GM19463 (cell line): Measurements from ENCODE around the gene CLHC1.
"Not testable (repeated sequence)": the region's sequence is repeated elsewhere in the genome, so short reads cannot be mapped to it uniquely, and the experiment has no call there.

Experiments
- ATAC-seq: cut with Tn5 transposase; IDR thresholded peaks from one replicate; pipeline ENCODE4 v1.9.1; 2021; ENCODE audit warnings: mild to moderate bottlenecking, moderate library complexity; ENCODE audit not compliant: unreplicated experiment

CLHC1 gene

DNA sequence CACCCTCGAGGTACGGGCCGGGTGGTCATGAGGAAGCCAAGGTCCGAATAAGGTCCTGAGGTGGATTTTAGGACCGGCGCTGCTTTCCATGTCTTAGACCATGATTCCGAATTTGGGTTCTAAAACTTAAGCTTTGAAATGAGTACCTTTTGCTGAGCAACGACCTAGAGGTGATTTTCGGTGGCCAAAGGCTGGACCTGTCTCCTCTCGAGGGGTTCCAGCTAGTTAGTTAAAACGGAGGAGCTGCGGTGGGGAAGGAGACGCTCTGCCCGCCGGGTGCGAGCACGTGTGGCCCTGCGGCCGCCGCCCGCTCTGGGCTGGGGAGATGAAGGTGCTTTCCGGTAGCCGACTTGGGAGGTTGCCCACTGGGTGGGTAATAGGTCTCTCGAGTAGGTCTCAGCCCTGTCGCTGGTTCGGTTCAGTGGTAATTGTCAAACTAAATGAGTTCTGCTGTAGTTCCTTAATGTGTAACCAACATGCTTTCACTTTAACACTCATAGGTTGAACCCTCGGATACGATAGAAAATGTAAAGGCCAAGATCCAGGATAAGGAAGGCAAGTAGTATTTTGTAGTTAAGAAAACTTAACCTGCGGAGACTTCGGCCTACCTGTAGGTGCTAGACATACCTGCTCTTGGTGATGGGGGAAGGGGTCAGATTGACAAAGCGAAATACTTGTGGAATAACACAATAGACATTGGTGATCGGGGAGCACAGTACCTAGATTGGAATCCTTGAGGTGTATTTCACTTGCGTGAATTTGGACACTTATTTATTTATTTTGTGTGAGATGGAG lies 967 bp upstream of the CLHC1 start:
- peak; percentile 33 for ATAC-seq

DNA sequence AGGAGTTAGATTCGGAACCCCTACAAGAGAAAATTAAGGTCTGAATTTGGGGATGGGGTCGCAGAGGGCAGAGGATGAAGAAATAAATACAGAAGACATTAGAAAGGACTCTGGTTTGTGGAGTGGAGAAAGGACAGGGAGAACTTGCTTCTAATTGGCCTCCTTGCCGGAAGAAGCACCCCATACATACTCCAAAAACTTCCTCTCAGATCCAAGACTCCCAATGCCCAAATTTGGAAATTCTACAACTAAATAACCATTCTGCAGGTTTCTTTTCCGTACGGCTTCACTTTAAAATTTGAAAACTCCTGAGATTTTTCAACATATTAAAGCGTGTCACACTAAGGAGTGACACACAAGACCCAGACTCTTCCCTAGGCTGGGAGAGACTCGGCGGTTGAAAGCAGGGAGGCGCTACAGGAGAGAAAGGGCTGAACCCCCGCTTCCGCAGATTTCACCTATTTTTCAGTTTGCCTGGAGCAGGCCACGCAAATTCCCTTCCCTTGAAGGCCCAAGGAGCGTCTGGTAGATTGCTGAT lies 478 bp downstream of the CLHC1 start:
- ATAC-seq = no peak

DNA sequence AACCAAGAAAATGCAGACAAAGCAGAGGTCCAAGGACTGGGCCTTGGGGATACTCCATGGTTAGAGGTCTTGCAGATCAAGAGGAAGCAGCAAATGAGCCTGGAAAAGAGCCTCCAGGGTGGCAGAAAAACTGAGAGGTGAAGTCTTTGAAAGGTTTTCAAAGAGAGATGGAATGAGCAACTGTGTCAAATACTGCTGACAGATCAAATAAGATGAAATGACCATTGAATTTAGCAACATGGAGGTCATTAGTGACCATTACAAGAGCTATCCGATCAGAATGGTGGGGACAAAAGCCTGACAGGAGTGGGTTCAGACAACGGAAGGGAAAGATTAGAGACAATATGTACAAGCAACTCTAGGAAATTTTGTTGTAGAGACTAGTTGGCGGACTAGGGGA lies 1.5 kb downstream of the CLHC1 start:
- no peak for ATAC-seq

DNA sequence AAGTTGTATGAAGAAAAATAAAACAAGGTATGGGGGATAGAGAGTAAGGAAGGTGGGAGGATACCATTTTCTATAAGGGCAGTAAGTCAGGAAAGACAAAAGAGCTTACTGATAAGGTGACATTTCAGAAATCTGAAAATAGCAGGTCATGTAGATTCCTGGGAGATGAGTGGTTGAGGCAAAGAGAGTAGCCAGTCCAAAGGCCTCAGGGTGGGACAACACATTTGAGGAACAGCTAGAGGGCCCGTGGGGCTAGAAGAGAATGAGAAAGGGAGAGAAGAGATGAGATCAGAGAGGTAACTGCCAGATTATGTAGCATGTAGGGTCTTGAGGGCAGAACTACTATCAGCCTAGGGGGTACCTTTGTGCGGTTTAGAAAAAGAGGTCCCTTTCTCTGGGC lies 2.9 kb downstream of the CLHC1 start:
- ATAC-seq = no peak

DNA sequence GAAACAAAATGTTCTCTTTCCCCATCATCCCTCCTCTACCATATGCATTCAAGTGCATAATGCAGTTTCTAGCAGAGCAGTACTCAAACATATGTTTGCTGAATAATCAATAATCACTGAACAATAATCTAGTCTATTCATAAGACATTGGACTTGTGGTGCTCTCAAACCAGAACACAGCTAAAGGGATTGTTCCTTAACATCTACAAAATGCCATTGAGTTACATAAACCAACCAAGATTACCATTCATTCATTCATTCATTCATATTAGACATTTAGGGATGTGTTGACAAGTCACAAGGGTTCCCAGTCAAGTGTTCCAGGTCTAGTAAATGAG lies 3.9 kb downstream of the CLHC1 start:
- ATAC-seq = no peak

DNA sequence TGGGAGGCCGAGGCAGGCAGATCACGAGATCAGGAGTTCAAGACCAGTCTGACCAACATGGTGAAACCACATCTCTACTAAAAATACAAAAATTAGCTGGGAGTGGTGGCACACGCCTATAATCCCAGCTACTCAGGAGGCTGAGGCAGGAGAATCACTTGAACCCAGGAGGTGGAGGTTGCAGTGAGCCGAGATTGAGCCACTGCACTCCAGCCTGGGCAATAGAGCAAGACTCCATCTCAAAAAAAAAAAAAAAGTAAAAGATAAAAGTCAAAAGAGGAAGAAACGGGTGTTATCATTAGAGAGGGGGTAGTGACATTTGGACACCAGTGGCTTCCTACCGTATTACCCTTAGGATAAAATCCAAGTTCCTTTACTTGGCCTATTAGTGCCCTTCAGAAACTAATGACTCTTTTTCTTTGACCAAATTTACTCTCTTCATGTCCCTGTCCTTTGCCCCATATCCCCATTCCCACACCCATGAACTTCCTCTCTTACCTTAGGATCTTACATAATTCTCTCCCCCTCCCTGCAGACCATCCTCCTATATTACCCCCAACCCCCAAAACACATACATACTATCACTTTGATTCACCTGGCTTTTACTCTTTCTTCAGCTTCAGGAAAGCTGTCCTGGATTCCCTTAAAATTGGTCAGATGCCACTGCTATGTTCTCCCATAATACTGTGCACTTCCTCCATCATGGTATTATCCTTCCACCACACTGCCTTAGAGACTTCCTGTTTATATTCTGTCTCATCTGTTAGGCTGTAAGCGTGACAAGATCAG lies 4.5 kb downstream of the CLHC1 start:
- not testable (repeated sequence) for ATAC-seq

DNA sequence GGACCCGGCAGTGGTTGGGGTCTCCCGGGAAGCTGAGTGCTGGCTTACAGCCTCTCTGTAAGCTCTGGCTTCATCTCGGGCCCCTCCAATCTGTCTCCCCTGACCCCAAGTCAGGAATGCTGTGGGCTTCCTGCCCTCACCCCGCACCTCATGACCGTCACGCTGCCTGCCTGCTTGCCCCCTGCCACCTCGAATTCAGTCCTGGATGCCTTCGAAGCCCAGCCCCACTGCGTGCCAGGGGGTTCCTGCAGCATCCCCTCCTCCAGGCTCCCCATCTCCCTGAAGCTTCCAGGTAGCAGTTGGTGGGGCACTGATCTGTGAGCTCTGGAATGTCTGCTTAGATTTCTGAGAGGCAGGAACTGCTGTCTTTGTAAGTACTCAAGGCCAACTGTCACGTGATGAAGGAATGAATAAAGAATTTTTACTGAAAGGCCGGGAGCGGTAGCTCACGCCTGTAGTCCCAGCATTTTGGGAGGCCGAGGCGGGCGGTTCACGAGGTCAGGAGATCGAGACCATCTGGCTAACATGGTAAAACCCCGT lies 6.5 kb downstream of the CLHC1 start:
- ATAC-seq = no peak

DNA sequence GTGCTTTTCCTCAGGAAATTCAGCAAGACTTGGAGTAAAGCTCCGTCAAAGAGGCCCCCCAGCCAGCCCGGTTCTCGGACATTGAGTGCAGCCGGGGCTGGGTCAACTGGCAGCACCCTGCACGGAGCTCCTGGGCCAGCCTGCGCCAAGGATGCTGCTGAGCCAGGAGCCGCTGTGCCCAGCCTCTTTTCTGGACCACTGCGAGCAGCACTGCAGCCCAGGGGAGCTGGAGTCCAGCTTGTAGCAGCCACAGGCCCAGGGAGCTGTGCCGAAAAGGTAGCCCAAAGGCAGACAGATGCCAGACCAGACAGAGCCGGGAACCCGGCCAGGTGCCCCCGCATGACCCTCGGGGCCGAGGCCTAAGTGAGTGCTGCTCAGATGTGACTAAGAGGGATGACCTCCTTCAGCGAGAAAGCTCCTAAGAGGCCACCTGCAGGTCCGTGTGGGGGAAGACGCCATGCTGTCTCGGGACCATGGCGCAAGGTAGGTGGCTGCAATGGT lies 7.3 kb downstream of the CLHC1 start:
- ATAC-seq = no peak

DNA sequence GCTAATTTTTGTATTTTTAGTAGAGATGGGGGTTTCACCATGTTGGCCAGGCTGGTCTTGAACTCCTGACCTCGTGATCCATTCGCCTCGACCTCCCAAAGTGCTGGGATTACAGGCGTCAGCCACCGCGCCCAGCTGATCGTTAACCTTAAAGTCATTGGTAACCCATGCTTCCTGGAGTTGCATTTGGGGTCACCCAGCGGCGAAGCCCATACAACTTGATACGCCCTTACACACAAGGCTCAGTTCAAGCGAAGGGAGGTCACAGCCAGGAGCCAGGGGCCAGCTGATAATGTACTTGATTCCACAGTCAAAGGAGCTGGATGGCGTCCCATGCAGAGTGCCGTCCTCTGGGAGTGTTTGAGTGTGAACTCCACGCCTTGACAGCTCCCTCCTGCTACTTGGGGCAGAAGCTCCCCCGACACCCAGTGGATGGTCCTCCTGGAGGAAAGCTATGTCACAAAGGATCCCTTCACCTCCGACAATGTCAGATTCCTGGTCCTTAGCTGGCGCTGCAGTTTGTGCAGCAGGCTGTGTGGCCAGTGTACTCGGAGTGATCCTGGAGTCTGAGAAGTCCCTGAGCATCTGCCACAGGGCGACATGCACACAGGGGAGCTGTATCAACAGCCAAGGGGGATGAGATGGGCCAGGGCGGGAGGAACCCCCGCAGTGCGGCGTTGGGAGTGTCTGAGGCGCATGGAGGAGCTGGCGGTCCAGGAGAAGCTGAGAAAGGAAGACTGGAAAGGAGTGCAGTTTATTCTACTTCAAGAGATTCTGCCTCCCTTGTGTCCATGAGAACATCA lies 7.9 kb downstream of the CLHC1 start:
- no peak for ATAC-seq

DNA sequence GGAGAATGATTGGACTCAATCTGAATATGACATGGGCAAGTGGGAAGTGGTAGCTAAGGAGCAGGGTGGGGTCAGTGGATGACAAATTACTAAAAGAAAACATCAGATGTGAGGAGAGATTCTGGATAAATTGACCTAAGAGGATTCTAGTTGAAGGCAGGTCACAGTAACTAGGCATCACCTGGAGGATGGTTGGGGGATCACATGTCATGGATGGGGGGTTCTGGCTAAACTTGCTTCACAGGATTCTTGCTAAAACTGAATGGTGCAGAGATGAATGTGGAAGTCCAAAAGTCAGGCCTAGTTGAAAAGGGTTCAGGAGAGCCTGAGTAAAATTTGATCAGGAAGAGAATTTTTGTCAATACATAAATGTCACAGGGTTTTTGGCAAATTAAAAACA lies 18.3 kb downstream of the CLHC1 start:
- no peak for ATAC-seq

DNA sequence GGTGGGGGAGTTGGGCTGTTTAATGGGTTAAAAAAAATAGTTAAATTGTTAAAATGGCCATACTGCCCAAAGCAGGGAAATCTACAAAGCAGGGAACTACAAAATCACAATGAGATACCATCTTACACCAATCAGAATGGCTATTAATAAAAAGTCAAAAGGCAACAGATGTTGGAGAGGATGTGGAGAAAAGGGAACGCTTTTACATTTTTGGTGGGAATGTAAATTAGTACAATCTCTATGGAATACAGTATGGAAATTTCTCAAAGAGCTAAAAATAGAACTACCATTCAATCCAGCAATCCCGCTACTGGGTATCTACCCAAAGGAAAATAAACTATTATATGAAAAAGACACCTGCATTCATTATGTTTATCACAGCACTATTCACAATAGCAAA lies 27.1 kb downstream of the CLHC1 start:
- no peak for ATAC-seq

DNA sequence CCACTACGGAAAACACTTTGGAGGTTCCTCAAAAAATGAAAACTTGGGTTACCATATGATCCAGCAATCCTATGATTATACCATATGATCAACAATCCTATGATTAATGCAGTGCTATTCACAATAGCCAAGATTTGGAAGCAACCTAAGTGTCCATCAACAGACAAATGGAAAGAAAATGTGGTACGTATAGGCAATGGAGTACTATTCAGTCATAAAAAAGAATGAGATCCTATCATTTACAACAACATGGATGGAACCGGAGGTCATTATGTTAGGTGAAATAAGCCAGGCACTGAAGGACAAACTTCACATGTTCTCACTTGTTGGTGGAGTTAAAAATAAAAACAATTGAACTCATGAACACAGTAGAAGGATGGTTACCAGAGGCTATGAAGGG lies 27.6 kb downstream of the CLHC1 start:
- no peak for ATAC-seq

DNA sequence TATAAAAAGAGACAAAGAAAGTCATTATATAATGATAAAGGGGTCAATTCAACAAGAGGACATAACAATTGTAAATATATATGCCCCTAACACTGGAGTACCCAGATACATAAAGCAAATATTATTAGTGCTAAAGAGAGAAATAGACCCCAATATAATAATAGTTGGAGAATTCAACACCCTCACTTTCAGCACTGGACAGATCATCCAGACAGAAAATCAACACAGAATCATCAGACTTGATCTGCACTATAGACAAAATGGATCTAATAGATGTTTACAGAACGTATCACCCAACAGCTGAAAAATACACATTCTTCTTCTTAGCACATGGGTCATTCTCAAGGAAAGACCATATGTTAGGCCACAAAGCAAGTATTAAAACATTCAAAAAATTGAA lies 31.7 kb downstream of the CLHC1 start:
- no peak for ATAC-seq

DNA sequence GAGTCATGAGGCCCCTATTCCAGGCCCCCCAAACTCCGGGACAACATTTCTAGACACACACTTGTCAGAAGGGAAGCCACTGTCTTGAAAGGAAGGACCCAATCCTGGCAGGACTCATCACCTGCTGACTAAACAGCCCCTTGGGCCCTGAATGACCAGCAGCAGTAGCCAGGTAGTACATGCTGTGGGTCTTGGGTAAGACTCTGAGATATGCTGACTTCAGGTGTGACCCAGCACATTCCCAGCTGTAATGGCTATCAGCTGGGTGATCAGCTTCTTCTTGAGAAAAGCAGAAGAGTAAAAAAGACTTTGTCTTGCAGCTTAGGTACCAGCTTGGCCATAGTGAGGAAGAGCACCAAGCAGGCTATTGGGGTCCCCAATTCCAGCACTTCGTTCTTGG lies 35.6 kb downstream of the CLHC1 start:
- no peak for ATAC-seq

DNA sequence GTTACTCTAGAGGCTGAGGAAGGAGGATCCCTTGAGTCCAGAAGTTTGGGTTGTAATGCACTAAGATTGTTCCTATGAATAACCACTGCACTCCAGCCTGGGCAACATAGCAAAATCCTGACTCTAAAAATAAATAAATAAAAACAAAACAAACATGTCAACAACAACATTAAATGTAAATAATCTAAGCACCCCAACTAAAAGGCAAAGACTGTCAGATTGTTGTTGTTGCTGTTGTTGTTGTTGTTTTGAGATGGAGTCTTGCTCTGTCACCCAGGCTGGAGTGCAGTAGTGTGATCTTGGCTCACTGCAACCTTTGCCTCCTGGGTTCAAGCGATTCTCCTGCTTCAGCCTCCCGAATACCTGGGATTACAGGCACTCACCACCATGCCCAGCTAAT lies 40.2 kb downstream of the CLHC1 start:
- ATAC-seq = not testable (repeated sequence)

DNA sequence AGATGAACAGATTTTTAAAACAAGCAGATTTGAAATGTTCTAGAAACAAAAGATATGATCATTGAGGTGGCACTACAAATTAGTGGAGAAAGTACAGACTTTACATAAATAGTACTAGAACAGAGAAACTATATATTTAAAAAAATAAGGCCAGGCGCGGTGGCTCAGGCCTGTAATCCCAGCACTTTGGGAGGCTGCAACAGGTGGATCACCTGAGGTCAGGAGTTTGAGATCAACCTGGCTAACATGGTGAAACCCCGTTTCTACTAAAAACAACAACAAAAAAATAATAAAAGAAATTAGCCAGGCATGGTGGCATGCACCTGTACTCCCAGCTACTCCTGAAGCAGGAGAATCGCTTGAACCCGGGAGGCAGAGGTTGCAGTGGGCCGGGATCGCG lies 45.3 kb downstream of the CLHC1 start:
- not testable (repeated sequence) for ATAC-seq

DNA sequence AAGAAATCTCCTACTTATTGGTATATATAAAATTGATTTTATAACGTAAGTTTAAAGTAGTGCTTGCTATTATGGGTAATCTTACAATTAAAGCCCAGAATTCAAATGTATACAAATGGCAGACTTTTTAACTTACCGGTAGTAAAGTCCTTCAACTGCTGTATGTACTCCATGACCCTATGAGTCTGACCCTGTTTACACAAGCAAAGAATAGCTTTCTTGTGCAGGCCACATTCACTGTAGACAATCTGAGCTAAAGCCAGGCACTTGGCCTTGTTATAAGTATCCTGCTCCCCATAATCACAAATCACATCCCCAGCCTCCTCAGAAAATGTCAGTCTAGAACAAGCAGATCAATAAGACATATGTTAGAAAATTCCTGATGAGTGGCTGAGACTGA lies 51.7 kb downstream of the CLHC1 start:
- no peak for ATAC-seq

DNA sequence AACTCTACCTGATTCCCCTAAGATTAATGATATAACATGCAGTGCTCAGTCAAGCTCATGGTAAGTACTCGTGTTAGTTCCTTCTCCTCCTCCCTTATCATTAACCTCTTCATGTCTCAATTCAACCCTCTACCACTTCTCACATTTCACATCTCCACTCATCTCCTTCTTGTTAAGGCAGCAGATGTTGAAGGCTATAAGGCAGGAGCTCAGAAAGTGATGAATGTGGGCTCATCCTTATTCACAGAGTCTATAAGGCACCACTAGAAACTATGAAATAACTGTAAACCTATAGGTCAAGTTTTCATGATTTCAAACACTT lies 56.0 kb downstream of the CLHC1 start:
- ATAC-seq = no peak

DNA sequence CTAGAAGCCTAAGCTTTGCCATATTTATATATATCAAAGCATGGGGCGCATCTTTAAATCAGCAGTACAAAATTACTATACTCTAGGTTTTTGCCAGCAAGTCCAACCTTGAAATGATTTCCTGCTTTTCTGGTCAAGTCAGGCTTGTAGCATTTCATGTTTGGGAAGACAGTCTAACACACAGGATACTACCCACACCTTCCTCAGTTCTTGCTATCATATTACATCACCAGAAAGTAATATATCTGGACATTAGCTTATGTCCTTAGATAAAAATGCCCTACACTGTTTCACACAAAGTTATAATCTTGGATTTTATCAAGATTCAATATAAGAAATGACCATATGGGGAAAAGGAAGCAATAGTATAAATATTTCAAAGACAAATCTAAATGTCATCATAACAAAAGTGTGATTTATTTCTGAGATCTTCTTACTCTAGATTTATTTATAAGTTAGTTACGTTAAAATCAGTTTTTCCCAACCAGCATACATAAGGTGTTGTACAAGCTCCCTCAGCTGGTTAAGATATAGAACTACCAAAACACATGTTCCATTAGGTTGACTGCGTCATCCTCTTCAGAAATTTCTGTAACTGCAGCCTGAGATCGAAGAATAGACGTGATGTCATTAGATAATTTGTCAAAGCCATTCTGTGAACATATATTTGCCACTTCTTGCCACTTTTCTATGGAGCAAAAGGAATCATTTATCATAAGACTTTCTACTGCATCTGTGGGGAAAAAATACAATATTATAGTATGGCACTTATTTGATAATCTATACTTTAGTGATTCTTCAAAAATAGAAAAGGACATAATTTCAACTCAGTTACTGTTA lies 56.6 kb downstream of the CLHC1 start:
- peak; percentile 70 for ATAC-seq

DNA sequence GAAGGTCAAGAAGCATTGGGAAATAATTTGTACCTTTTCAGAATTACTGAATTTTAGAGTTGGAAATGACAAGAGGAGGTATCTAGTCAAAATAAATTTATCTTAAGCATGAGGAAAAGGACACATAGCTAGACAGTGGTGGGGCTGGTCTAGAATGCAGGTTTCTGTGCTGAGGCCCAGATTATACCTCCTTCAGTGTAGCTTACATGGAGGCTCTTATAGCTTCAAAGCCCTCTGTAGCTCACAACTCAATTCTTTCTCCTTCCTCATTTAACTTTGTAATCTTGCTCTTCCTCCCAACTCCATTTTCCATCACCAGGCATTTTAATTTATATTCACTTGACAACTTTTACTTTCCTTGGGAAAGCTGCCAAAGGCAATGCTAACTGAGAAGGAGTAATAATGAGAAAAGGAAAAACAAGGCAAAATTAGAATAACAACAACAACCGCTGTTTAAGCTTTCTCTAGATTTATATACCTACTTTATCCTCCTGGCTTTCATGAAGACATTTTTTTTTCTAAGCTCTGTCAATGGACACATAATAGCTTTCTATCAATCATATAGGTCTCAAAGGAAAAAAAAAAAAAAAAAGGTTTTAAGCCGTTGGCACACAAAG lies 58.5 kb downstream of the CLHC1 start:
- no peak for ATAC-seq
